SK-N-MC (cell line): ENCODE measurements around the gene PLD1.
A peak's percentile ranks its signal among the peaks of the same experiment; 100 is the strongest.

Experiments used
- DNase-seq: peaks from one replicate; pipeline ENCODE4 v3.0.0-alpha.2; 2011; ENCODE audit warnings: low read depth, low spot score
- H3K27ac ChIP-seq: fragments of 200-600 bp; sonication (generic); 2 replicates; pipeline ENCODE4 v1.5.1; 2016; ENCODE audit warnings: mixed run types
- H3K36me3 ChIP-seq: fragments of 200-600 bp; sonication (generic); 2 replicates; pipeline ENCODE4 v1.6.1; 2017; ENCODE audit warnings: antibody characterized with exemption, low read length, mixed read lengths; ENCODE audit not compliant: insufficient read depth
- H3K4me3 ChIP-seq: fragments of 200-600 bp; sonication (generic); 2 replicates; pipeline ENCODE4 v1.5.1; 2016
- H3K9ac ChIP-seq: fragments of 200-600 bp; sonication (generic); 2 replicates; pipeline ENCODE4 v1.8.0; 2017; ENCODE audit warnings: mixed run types, mixed read lengths; ENCODE audit not compliant: insufficient read length
- H3K9me3 ChIP-seq: fragments of 200-600 bp; sonication (generic); 2 replicates; pipeline ENCODE4 v1.6.1; 2017; ENCODE audit warnings: low read depth, mild to moderate bottlenecking, antibody characterized with exemption, low read length, moderate library complexity, mixed read lengths
- EZH2 ChIP-seq: fragments of 200-600 bp; sonication (generic); IDR thresholded peaks from one replicate; pipeline ENCODE4 v1.6.1; 2017; ENCODE audit warnings: antibody characterized with exemption
- FOXP2 ChIP-seq: optimal IDR thresholded peaks from 2 replicates; pipeline ENCODE3; 2011; ENCODE audit warnings: mild to moderate bottlenecking, moderate library complexity; ENCODE audit not compliant: insufficient read depth; ENCODE audit errors: extremely low read length, control extremely low read depth
- POLR2AphosphoS5 ChIP-seq: IDR thresholded peaks from 2 replicates; pipeline ENCODE4 v1.6.1; 2012; ENCODE audit warnings: mild to moderate bottlenecking, low read depth, low read length, borderline replicate concordance

The PLD1 gene

DNA sequence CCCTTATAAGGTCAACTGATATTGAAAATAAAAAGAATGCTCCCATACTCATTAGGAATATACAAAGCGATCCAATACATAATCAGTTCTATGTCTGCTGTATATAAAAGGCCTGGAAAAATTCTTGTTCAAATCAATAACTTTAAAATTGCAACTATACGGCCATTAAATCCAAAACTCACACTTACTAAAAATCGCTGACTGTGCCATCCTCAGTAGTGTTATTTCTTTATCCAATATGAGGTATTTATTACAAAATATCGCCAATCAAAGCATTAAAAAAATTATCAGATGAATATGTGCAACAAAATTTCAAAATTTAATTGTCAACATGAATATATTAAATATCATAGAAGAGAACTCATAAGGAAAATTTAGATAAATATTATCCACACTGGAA lies 146.5 kb downstream of the PLD1 start:
- Histone ChIP-seq H3K36me3 (0 out of 2 replicates have a peak, but pooled peaks cover 2% of the 10 kb centered on the region), H3K4me3 (no peak overlapping the region), H3K27ac (no peak overlapping the region), H3K9ac (no peak overlapping the region), H3K9me3 (no peaks in the 10 kb centered on the region)
- no peak for DNase-seq
- no peak for TF ChIP-seq POLR2AphosphoS5
- no peak for TF ChIP-seq EZH2
- no peak for TF ChIP-seq FOXP2

- DNase-seq, result no peak
- Histone ChIP-seq H3K27ac (no peak overlapping the region), H3K36me3 (peaks cover 10% of the 10 kb centered on the region; the same call in 1 of the 2 replicates), H3K9me3 (no peaks in the 10 kb centered on the region; the same call in 1 of the 2 replicates), H3K9ac (no peak overlapping the region), H3K4me3 (no peak overlapping the region)
- TF ChIP-seq POLR2AphosphoS5, result no peak
- no peak for TF ChIP-seq FOXP2
- no peak for TF ChIP-seq EZH2
Observed at GRCh38 chr3:171661484-171661883, 148.8 kb downstream of the PLD1 start.

DNA sequence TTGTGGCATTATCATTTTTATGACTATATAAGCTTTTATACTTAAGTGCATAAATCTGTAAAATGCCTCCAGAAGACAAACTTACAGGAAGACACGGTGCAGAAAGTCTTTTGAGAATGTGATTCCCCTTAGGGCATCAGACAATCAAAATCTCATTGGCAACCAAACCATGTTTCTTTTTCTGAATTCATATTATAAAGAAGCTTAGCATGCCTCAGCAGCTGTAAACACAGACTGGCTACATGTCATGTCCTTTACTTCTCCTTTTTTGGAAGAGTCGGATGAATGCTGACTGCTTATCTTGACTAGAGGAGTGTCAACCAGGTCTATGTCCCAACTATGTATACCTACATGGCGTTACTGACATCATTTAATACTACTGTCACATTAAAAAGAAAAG lies 150.1 kb downstream of the PLD1 start:
- Histone ChIP-seq H3K9ac (no peak overlapping the region), H3K36me3 (peaks cover 10% of the 10 kb centered on the region; the same call in 1 of the 2 replicates), H3K9me3 (no peaks in the 10 kb centered on the region; the same call in 1 of the 2 replicates), H3K27ac (peak overlapping the region; percentile 0; the same call in 1 of the 2 replicates), H3K4me3 (0 out of 2 replicates have a peak overlapping the region, but pooled peaks have one; percentile 1)
- DNase-seq, result peak; percentile 75
- no peak for TF ChIP-seq FOXP2
- no peak; the same call in 1 of the 2 replicates for TF ChIP-seq POLR2AphosphoS5
- TF ChIP-seq EZH2, result no peak

- no peak for DNase-seq
- H3K4me3 ChIP-seq, result no peak overlapping the region
- no peak overlapping the region for H3K9ac ChIP-seq
- no peaks in the 10 kb centered on the region; the same call in 1 of the 2 replicates for H3K9me3 ChIP-seq
- H3K27ac ChIP-seq, result no peak overlapping the region
- peaks cover 10% of the 10 kb centered on the region; the same call in 1 of the 2 replicates for H3K36me3 ChIP-seq
- no peak for TF ChIP-seq POLR2AphosphoS5
- TF ChIP-seq FOXP2, result no peak
Observed at GRCh38 chr3:171658841-171659240, 151.4 kb downstream of the PLD1 start.

DNA sequence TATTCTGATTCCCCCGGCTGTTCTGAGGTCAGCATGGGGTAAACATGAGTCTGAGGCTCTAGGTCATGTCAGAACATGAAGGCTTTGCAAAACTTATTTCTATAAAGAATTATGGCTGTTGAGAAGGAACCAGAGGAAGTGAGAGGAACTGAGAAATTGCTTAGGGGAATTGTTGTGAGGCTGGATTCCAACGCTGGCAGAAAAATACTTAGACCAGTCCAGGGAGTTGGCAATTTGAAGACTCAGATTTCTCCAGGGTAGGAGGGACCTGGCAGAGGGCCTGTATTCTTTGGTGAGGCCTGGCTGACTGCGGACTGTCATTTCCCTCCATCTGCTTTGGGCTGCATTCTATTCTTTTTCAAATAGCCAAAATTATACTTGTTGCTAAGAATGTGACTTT lies 155.5 kb downstream of the PLD1 start:
- Histone ChIP-seq H3K9me3 (no peaks in the 10 kb centered on the region; the same call in 1 of the 2 replicates), H3K4me3 (no peak overlapping the region), H3K27ac (peak overlapping the region; percentile 23; the same call in 1 of the 2 replicates), H3K36me3 (peaks cover 10% of the 10 kb centered on the region; the same call in 1 of the 2 replicates), H3K9ac (no peak overlapping the region)
- TF ChIP-seq POLR2AphosphoS5 (no peak), EZH2 (no peak), FOXP2 (no peak)
- no peak for DNase-seq

DNA sequence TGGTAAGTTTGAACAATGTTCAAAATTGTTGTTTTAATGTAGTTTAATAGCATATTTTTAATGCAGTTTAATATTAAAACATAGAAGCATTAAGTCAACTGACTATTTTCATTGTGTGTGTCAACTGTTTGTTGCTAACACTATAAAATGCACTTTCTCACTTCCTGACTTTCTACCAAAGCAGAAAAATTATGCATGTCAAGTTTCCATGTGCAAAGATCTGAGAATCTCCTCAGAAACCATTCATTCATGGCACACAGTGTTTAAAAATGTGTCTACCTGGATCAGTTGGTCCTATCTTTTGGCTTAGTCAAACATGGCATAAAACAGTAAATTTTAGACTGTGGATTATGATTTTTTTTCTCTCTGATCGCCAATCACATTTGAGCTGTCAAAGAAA lies 156.0 kb downstream of the PLD1 start:
- Histone ChIP-seq H3K27ac (no peak overlapping the region), H3K4me3 (no peak overlapping the region), H3K36me3 (peaks cover 10% of the 10 kb centered on the region; the same call in 1 of the 2 replicates), H3K9me3 (no peaks in the 10 kb centered on the region; the same call in 1 of the 2 replicates), H3K9ac (no peak overlapping the region)
- TF ChIP-seq POLR2AphosphoS5, result no peak
- no peak for TF ChIP-seq FOXP2
- TF ChIP-seq EZH2, result no peak
- no peak for DNase-seq

DNA sequence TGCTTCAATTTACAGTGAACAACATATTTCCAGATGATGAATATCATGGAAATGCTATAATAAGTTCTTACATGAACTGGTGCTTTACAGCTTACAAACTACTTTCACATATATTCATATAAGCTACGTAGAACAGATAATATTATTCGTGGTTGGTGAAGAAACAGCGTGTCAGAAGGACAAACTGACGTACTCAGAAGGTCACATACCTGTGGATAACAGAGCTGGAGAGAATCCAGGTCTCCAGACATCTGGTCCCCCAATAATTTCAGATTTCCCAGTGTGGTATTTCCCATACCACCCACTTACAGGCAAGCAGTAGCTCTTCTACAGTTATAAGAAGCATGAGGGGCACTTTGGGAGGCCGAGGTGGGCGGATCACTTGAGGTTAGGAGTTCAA lies 156.6 kb downstream of the PLD1 start:
- Histone ChIP-seq H3K36me3 (peaks cover 8% of the 10 kb centered on the region; the same call in 1 of the 2 replicates), H3K9me3 (no peaks in the 10 kb centered on the region; the same call in 1 of the 2 replicates), H3K9ac (no peak overlapping the region), H3K27ac (no peak overlapping the region), H3K4me3 (no peak overlapping the region)
- TF ChIP-seq FOXP2, result no peak
- no peak for TF ChIP-seq POLR2AphosphoS5
- TF ChIP-seq EZH2, result no peak
- DNase-seq, result no peak

DNA sequence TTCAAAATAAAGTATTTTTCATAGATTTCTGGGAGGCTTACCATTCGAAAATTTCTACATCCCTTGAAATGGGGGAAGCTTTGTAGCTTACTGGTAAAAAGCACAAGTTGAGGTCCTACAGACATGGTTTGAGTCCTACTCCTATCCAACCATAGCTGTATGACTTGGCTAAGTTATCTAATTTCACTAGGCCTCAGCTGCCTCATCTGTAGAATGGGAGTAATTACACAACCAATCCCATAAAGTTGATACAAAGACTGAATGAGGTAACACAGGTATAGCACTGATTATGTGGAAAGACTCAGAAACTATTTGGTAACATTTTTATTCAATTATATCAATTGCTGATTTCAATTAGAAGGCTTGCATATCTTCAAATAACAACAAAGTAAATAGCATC lies 157.4 kb downstream of the PLD1 start:
- peaks cover under 1% of the 10 kb centered on the region; the same call in 1 of the 2 replicates for H3K36me3 ChIP-seq
- no peaks in the 10 kb centered on the region for H3K9me3 ChIP-seq
- no peak for DNase-seq
- no peak overlapping the region for H3K9ac ChIP-seq
- TF ChIP-seq POLR2AphosphoS5, result no peak
- TF ChIP-seq FOXP2, result no peak
- TF ChIP-seq EZH2, result no peak
- no peak overlapping the region for H3K27ac ChIP-seq
- no peak overlapping the region for H3K4me3 ChIP-seq

DNA sequence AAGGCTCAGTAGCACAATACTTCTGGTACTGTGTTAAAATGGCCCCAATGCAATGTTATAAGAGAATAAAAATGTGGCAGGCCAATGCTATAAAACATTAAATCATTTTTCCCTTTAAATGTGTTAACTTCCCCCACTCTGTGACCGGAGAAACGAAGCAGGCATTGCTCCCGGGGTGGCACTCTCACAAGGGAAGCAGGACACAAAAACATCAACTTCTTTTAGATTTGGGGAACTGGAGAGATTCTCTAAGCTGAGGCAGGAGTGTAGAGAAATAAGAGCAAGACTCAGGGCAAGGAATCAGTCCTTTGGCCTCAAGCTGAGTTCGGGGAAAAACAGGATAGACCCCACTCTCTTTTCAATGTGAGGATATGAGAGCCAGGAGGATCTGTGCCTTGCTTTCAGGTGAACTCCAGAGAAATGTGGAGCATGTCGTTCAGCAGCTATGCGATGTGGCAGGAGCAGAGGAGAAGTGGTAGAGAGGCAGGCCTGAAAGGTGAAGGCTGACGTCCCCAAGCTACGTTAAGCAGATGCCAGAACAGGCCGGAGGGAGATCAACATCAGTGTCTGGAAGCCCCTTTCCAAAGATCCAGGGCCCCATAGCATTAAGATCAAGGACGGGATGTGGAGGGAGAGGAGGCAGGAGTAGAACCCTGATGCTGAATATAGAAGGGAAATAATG lies 160.2 kb downstream of the PLD1 start:
- TF ChIP-seq EZH2 (no peak), FOXP2 (no peak), POLR2AphosphoS5 (no peak)
- Histone ChIP-seq H3K9ac (no peak overlapping the region), H3K4me3 (no peak overlapping the region), H3K27ac (no peak overlapping the region), H3K9me3 (no peaks in the 10 kb centered on the region), H3K36me3 (no peaks in the 10 kb centered on the region)
- DNase-seq, result no peak
